Skin of body (tissue), 2 donors: ENCODE measurements around the gene CACYBP. TPM values are rescaled to one million over a fixed set of nuclear protein-coding genes. Genes with fewer than 3 reads are reported as not detected.

Experiments
- DNase-seq: peaks from one replicate; lab custom pipeline; 2025; lab: John Stamatoyannopoulos, UW
- total RNA-seq: library from RNA; depleted of rRNA; stranded (reverse); fragments of >200 nt; gene quantifications from one replicate; pipeline ENCODE4 v1.2.3, GENCODE V29; 2014

Gene CACYBP
- 169 TPM for total RNA-seq

GRCh38 chr1:174999936-175000696 lies at the start of gene CACYBP:
Gene CACYBP, plus strand, starts transcription at chr1:174999947. Its CDS starts 234 bp downstream, at chr1:175000181.
- DNase-seq: peak; percentile 38

GRCh38 chr1:174953285-174954072 lies 46.3 kb upstream of the CACYBP start:
- DNase-seq: no peak

- DNase-seq: peak; percentile 12
These were observed 45.7 kb upstream of the CACYBP start for GRCh38 chr1:174954073-174954460.

- no peak for DNase-seq
These were observed 44.8 kb upstream of the CACYBP start for GRCh38 chr1:174954671-174955669.

GRCh38 chr1:174956086-174956485 lies 43.7 kb upstream of the CACYBP start:
- no peak for DNase-seq

GRCh38 chr1:174956976-174957375 lies 42.8 kb upstream of the CACYBP start:
- DNase-seq: no peak

GRCh38 chr1:174957829-174958228 lies 41.9 kb upstream of the CACYBP start:
- DNase-seq: no peak

GRCh38 chr1:174958396-174958795 lies 41.4 kb upstream of the CACYBP start:
- DNase-seq: no peak

- no peak for DNase-seq
These were observed 39.4 kb upstream of the CACYBP start for GRCh38 chr1:174960362-174960761.

- DNase-seq: no peak
These were observed 36.1 kb upstream of the CACYBP start for GRCh38 chr1:174963529-174964125.

- DNase-seq: peak; percentile 21
These were observed 35.3 kb upstream of the CACYBP start for GRCh38 chr1:174964261-174964971.

GRCh38 chr1:174964972-174965361 lies 34.8 kb upstream of the CACYBP start:
- peak; percentile 42 for DNase-seq

GRCh38 chr1:174965362-174966007 lies 34.3 kb upstream of the CACYBP start:
- DNase-seq: no peak

GRCh38 chr1:174966008-174966572 lies 33.7 kb upstream of the CACYBP start:
- peak; percentile 9 for DNase-seq

- no peak for DNase-seq
These were observed 31.7 kb upstream of the CACYBP start for GRCh38 chr1:174967845-174968705.

GRCh38 chr1:174968750-174969244 lies 30.9 kb upstream of the CACYBP start:
- DNase-seq: no peak

- DNase-seq: no peak
These were observed 29.8 kb upstream of the CACYBP start for GRCh38 chr1:174969977-174970376.

GRCh38 chr1:174971466-174971865 lies 28.3 kb upstream of the CACYBP start:
- no peak for DNase-seq
